ENCODE measurements around the gene PANX1. TPM values are rescaled to one million over a fixed set of nuclear protein-coding genes. Genes with fewer than 3 reads are reported as not detected.
A peak's percentile ranks its signal among the peaks of the same experiment; 100 is the strongest.

The PANX1 gene
- total RNA-seq, 1 experiment from 2014 or later = 62.9 TPM

DNA sequence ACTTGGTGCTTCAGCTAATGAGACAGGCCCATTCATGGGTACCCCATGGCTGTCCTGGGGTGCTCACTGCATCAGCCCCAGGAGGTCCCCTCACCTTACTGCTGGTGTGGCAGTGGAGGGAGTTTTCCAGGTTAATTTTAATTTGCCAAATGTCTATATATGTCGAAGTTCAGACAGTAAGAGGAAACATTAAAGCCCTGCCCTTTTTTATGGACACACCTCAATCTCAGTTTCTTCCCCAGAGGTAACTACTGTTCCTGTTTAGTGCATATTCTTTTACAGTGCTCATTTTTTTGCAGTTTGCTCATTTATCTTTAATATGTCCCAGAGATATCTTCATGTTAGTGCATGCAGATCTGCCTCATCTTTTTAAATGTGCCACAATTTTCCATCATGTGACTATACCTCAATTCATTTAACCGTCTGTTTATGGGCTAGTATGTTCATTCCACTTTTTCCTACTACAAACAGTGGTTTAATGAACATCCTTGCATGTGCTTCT lies 11.6 kb downstream of the PANX1 start:
- Histone ChIP-seq H3K36me3 (ENCODE audit: low read depth, low read length) (no peaks in the 10 kb centered on the region), H3K79me2 (ENCODE audit: low read length) (peaks cover 92% of the 10 kb centered on the region), H3K4me3 (ENCODE audit: low read length) (peak overlapping the region; percentile 6; the same call in 1 of the 2 replicates), H3K9me3 (ENCODE audit: low read length) (no peaks in the 10 kb centered on the region), H3K9ac (ENCODE audit: low read length) (no peak overlapping the region), H2AFZ (ENCODE audit: low read length) (no peak overlapping the region), H3F3A (ENCODE audit: low read length, unreplicated experiment) (peaks cover 8% of the 10 kb centered on the region), H3K4me1 (ENCODE audit: insufficient read depth, low read length) (peaks cover 60% of the 10 kb centered on the region), H4K20me1 (ENCODE audit: low read length) (peaks cover 34% of the 10 kb centered on the region), H3K4me2 (ENCODE audit: low read length) (peak overlapping the region; percentile 59), H3K27me3 (ENCODE audit: low read length) (no peaks in the 10 kb centered on the region), H3K9me2 (replicated peaks; ENCODE audit: low read length) (no peaks in the 10 kb centered on the region), H3K27ac (ENCODE audit: low read length) (peak overlapping the region; percentile 27)
- DNase-seq = no peak
- no TSS peak for BruUV-seq (replicated peaks)
- TF ChIP-seq, protein P1, sequence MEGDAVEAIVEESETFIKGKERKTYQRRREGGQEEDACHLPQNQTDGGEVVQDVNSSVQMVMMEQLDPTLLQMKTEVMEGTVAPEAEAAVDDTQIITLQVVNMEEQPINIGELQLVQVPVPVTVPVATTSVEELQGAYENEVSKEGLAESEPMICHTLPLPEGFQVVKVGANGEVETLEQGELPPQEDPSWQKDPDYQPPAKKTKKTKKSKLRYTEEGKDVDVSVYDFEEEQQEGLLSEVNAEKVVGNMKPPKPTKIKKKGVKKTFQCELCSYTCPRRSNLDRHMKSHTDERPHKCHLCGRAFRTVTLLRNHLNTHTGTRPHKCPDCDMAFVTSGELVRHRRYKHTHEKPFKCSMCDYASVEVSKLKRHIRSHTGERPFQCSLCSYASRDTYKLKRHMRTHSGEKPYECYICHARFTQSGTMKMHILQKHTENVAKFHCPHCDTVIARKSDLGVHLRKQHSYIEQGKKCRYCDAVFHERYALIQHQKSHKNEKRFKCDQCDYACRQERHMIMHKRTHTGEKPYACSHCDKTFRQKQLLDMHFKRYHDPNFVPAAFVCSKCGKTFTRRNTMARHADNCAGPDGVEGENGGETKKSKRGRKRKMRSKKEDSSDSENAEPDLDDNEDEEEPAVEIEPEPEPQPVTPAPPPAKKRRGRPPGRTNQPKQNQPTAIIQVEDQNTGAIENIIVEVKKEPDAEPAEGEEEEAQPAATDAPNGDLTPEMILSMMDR (conservative IDR thresholded peaks at IDR 0.05; ENCODE audit: low read depth, low read length) = no peak
- no peak for TF ChIP-seq EZH2 (IDR thresholded peaks at IDR 0.05; ENCODE audit: low read length, unreplicated experiment)
- TF ChIP-seq EZH2phosphoT487 (IDR thresholded peaks at IDR 0.05; ENCODE audit: borderline replicate concordance, low read length) = no peak
- ATAC-seq = no peak
- intact Hi-C loops (cut with micrococcal nuclease) = no loop called here
- ChIA-PET CTCF (no interaction called here), POLR2A (ENCODE audit: unreplicated experiment) (no interaction called here)

GRCh38 chr11:94141511-94142307 lies 13.1 kb downstream of the PANX1 start:
- no peaks in the 10 kb centered on the region for H3K9me3 ChIP-seq (ENCODE audit: low read length)
- no peaks in the 10 kb centered on the region for H3F3A ChIP-seq (ENCODE audit: low read length, unreplicated experiment)
- H3K9ac ChIP-seq (ENCODE audit: low read length) = peak overlapping the region; percentile 38
- no peaks in the 10 kb centered on the region for H3K9me2 ChIP-seq (replicated peaks; ENCODE audit: low read length)
- no TSS peak for BruUV-seq (replicated peaks)
- H3K36me3 ChIP-seq (ENCODE audit: low read depth, low read length) = no peaks in the 10 kb centered on the region
- ChIA-PET CTCF (interaction anchor here (0.8 kb wide), 1 partner anchor 29 kb away, joined by 3 read pairs; no protein-coding TSS in a partner anchor), POLR2A (ENCODE audit: unreplicated experiment) (no interaction called here)
- peak overlapping the region; percentile 8; the same call in 1 of the 2 replicates for H3K4me3 ChIP-seq (ENCODE audit: low read length)
- H3K79me2 ChIP-seq (ENCODE audit: low read length) = peaks cover 96% of the 10 kb centered on the region
- no peaks in the 10 kb centered on the region for H3K27me3 ChIP-seq (ENCODE audit: low read length)
- H3K4me2 ChIP-seq (ENCODE audit: low read length) = peak overlapping the region; percentile 74
- ATAC-seq (peak; percentile 73), DNase-seq (peak; percentile 79)
- TF ChIP-seq EZH2phosphoT487 (IDR thresholded peaks at IDR 0.05; ENCODE audit: borderline replicate concordance, low read length) (no peak), EZH2 (IDR thresholded peaks at IDR 0.05; ENCODE audit: low read length, unreplicated experiment) (no peak)
- TF ChIP-seq, protein P1 (conservative IDR thresholded peaks at IDR 0.05; ENCODE audit: low read depth, low read length) = no peak
- H3K27ac ChIP-seq (ENCODE audit: low read length) = peak overlapping the region; percentile 79
- peaks cover 44% of the 10 kb centered on the region for H3K4me1 ChIP-seq (ENCODE audit: insufficient read depth, low read length)
- peaks cover 40% of the 10 kb centered on the region for H4K20me1 ChIP-seq (ENCODE audit: low read length)
- intact Hi-C loops (cut with micrococcal nuclease) = no loop called here
- no peak overlapping the region for H2AFZ ChIP-seq (ENCODE audit: low read length)
